Activated CD4-positive, alpha-beta T cell treated with anti-CD3 and anti-CD28 coated beads, Interleukin-2, amount 10 ng/mL, durations not matched to agents 24 days and 14 days (primary cell): ENCODE results near the gene EPB41L5. TPM values are rescaled to one million over a fixed set of nuclear protein-coding genes. Genes with fewer than 3 reads are reported as not detected.
A peak's percentile ranks its signal among the peaks of the same experiment; 100 is the strongest.
"Not testable (repeated sequence)": the region's sequence is repeated elsewhere in the genome, so short reads cannot be mapped to it uniquely, and the experiment has no call there.

Experiments
- DNase-seq: peaks from one replicate; pipeline ENCODE4 v3.0.0; 2022
- H3K27ac Mint-ChIP-seq: one replicate; pipeline ENCODE4 v1.8.0; 2022; ENCODE audit warnings: mild to moderate bottlenecking, mixed read lengths
- H3K27me3 Mint-ChIP-seq: one replicate; pipeline ENCODE4 v1.8.0; 2022; ENCODE audit warnings: mixed read lengths
- H3K36me3 Mint-ChIP-seq: one replicate; pipeline ENCODE4 v1.8.0; 2022; ENCODE audit warnings: low read depth, mild to moderate bottlenecking, mixed read lengths
- H3K4me1 Mint-ChIP-seq: one replicate; pipeline ENCODE4 v1.8.0; 2021; ENCODE audit warnings: mixed read lengths
- H3K4me3 Mint-ChIP-seq: one replicate; pipeline ENCODE4 v1.8.0; 2022; ENCODE audit warnings: mild to moderate bottlenecking, moderate library complexity, mixed read lengths
- H3K9me3 Mint-ChIP-seq: one replicate; pipeline ENCODE4 v1.8.0; 2021; ENCODE audit warnings: mixed read lengths
- intact Hi-C: fragments of 100-400 bp; cut with micrococcal nuclease; formaldehyde crosslinking; loops from one replicate; pipeline ENCODE4 v1.15.1; 2023
- total RNA-seq: library from RNA; stranded (reverse); gene quantifications from 2 replicates; pipeline ENCODE4 v1.2.3, GENCODE V29; 2022

Gene EPB41L5
- total RNA-seq, 1 donor from 2014 or later: 1.5 TPM

DNA sequence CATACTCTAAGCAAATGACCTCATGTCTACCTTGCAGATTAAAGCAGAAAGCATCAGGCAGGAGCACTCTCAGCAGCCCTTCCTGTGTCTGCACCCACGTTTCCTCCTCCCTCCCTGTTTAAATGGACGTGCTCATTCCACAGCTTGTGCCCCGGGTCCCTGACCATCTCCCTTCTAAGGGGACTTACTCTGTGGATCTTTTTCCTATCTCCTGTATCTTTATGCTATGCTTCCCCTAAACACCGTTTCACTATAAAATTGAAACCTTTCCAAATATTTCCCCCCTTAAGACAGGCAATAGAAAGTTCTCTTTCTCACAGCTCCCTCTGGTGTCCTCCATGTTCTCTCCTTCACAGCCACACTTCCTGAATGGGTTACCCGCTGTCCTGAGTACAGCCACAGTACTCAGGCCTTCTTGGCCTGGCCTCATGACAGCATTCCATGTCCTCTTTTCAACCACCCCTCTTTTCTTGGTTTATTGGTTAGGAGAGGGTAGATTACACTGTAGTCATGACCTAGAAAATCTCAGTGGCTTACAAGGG, 169.2 kb downstream of the EPB41L5 start:
- DNase-seq: peak; percentile 65
- Mint-ChIP-seq H3K4me3 (peak overlapping the region; percentile 60), H3K4me1 (peaks cover 41% of the 10 kb centered on the region), H3K27me3 (no peaks in the 10 kb centered on the region), H3K27ac (peak overlapping the region; percentile 71), H3K36me3 (peaks cover 9% of the 10 kb centered on the region), H3K9me3 (no peaks in the 10 kb centered on the region)
- intact Hi-C loops: no loop called here

DNA sequence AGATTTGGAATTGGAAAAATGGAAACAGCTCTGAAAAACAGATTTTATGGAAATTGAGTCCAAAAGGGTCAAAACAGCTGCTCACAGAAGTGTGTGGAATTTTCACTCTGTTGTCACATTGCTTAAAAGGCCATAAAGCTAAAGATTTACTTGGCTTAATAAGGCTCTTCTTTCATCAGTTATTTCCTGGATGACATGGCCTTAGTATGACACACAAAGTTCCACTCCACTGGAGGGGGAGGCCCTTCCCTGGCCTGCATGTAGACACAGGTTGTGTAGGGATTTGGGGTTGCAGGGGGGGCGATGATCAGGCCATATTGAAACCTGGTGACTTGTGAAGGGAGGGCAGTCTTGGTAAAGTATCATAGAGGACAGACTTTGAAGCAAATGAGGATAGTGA, 176.3 kb downstream of the EPB41L5 start:
- DNase-seq: peak; percentile 40
- H3K4me1 Mint-ChIP-seq: peaks cover 3% of the 10 kb centered on the region
- H3K27me3 Mint-ChIP-seq: peaks cover 23% of the 10 kb centered on the region
- H3K27ac Mint-ChIP-seq: no peak overlapping the region
- no peak overlapping the region for H3K4me3 Mint-ChIP-seq
- peaks cover 24% of the 10 kb centered on the region for H3K9me3 Mint-ChIP-seq
- peaks cover 13% of the 10 kb centered on the region for H3K36me3 Mint-ChIP-seq
- intact Hi-C loops: no loop called here

DNA sequence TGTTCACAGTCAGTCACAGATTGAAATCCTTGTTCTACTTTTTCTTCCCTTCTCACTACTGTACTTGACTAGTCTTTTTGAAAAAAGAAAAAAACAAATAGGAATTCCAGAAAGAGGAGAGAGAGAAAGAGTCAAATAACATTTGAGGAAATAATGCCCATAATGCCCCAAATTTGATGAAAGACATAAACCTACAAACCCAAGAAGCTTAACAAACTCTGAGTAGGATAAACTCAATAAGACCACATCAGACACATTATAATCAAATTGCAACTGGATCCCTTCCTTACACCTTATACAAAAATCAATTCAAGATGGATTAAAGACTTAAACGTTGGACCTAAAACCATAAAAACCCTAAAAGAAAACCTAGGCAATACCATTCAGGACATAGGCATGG, 179.4 kb downstream of the EPB41L5 start:
- peaks cover 23% of the 10 kb centered on the region for H3K27me3 Mint-ChIP-seq
- intact Hi-C loops: no loop called here
- H3K4me1 Mint-ChIP-seq: no peaks in the 10 kb centered on the region
- H3K4me3 Mint-ChIP-seq: no peak overlapping the region
- H3K9me3 Mint-ChIP-seq: peaks cover 24% of the 10 kb centered on the region
- DNase-seq: no peak
- no peak overlapping the region for H3K27ac Mint-ChIP-seq
- H3K36me3 Mint-ChIP-seq: peaks cover 17% of the 10 kb centered on the region

DNA sequence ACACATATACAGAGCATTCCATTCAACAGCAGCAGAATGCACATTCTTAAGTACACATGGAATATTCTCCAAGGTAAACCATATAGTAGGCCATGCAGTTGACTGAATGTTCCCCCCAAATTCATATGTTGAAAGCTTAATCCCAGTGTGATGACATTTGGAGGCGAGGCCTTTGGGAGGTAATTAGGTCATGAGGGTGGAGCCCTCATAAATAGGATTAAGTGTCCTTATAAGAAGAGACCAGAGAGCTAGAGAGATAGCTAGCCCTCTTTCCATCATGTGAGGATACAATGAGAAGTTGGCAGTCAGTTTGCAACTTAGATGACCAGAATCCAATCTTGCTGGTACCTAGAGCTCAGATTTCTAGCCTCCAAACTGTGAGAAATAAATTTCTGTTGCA, 182.7 kb downstream of the EPB41L5 start:
- intact Hi-C loops: no loop called here
- peaks cover 24% of the 10 kb centered on the region for H3K36me3 Mint-ChIP-seq
- H3K4me1 Mint-ChIP-seq: no peaks in the 10 kb centered on the region
- peaks cover 17% of the 10 kb centered on the region for H3K27me3 Mint-ChIP-seq
- DNase-seq: peak; percentile 28
- H3K4me3 Mint-ChIP-seq: no peak overlapping the region
- H3K27ac Mint-ChIP-seq: no peak overlapping the region
- H3K9me3 Mint-ChIP-seq: peaks cover 28% of the 10 kb centered on the region

DNA sequence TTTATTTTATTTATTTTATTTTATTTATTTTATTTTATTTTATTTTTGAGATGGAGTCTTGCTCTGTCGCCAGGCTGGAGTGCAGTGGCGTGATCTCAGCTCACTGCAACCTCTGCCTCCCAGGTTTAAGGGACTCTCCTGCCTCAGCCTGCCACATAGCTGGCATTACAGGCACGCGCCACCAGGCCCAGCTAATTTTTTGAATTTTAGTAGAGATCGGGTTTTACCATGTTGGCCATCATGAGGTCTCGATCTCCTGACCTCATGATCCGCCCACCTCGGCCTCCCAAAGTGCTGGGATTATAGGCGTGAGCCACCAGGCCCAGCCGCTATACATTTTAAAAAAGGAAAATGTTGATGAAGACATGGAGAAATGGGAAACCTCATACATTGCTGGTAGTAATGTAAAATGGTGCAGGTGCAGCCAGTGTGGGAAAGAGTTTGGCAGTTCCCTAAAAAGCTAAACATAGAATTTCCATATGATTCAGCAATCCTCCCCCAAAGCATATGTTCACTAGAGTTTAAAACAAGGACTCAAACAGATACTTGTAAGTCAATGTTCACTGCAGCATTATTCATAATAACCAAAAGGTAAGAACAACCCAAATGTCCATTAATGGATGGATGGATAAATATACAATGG, 187.1 kb downstream of the EPB41L5 start:
- H3K36me3 Mint-ChIP-seq: peaks cover 13% of the 10 kb centered on the region

DNA sequence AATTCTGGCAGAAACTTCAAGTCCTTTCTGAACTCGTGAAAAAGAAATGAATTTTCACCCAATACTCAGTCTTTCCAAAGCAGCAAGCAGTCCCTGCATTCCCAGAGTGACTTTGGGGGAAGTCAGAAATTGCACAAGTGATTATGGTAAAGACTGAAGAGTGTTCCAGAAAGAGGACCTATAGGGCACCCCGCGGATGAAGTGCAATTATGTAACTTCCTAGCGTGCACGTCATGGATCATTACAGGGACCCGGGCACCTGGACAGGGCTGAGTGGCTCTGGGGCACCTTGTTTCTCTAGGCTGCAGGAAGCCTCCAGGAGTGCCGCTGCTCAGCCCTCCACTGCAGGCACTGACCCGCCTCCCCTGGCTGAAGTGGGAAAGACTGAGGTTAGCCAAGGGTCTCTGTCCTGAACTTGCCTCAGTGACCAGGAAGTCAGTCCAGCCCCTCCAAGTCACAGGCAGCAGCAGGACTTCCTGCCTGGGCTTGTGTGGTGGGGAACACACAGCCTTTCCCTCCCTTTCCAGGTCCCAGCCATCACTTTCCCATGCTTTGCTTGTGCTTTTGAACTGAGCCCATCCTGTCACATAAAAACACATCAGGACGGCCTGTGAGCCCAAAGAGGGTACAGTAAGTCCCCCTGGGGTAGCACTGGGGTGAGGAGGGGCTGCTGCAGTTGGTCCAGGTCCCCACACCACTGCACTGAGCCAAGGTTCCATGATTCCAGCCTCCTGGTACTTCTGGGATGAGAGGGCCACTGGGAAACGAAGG, 190.6 kb downstream of the EPB41L5 start:
- Mint-ChIP-seq H3K9me3 (peaks cover 7% of the 10 kb centered on the region), H3K36me3 (peaks cover 7% of the 10 kb centered on the region), H3K4me3 (no peak overlapping the region), H3K27me3 (no peaks in the 10 kb centered on the region), H3K4me1 (no peaks in the 10 kb centered on the region), H3K27ac (no peak overlapping the region)
- DNase-seq: peak; percentile 48
- intact Hi-C loops: no loop called here

More for the DNA sequence above, 187.1 kb downstream of the EPB41L5 start:
- DNase-seq: peak; percentile 18
- H3K27ac Mint-ChIP-seq, intact Hi-C loops, H3K27me3 Mint-ChIP-seq, H3K4me3 Mint-ChIP-seq, H3K4me1 Mint-ChIP-seq: not testable (repeated sequence)
- peaks cover 11% of the 10 kb centered on the region for H3K9me3 Mint-ChIP-seq

DNA sequence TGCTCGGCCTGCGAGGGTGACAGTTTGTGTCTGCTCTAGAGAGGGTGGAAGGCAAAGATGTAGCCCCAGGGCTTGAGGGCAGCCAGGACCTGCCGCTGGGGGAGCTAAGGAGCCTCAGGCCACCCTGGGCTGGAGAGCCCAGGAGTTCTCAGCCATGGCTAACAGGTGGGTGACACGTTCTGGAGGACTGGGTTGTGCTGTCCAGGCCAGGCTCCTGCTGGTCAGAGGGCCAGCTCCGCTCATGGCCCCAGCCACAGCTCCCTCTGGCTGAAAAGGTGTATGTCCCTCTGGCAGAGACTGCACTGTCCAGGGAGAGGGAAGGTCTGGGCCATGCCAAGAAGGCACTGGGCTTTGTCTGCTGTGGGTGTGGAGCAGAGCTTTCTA, 191.1 kb downstream of the EPB41L5 start:
- peaks cover 4% of the 10 kb centered on the region for H3K9me3 Mint-ChIP-seq
- H3K27ac Mint-ChIP-seq: no peak overlapping the region
- peaks cover under 1% of the 10 kb centered on the region for H3K4me1 Mint-ChIP-seq
- DNase-seq: peak; percentile 40
- intact Hi-C loops: no loop called here
- no peaks in the 10 kb centered on the region for H3K27me3 Mint-ChIP-seq
- H3K36me3 Mint-ChIP-seq: peaks cover 5% of the 10 kb centered on the region
- no peak overlapping the region for H3K4me3 Mint-ChIP-seq

DNA sequence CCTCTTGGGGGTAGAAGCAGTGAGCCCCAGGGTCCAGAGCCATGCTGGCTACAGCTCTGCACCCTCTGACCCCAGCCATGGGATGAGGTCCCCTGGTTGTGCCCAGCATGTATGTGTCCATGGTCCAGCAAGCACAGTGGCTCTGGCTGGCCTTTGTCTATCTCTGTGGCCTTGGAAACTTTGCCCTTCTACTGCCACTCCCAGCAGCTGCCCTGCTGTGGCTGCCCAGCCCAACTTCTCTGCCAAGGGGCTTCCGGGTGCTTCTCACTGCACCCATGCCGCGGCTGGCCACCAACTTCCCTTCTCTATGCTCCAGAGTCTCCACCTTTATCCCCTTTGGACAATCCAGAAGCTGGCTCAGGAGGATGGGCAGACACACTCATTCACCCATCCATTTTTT, 191.5 kb downstream of the EPB41L5 start:
- intact Hi-C loops: no loop called here
- no peak for DNase-seq
- Mint-ChIP-seq H3K36me3 (peaks cover 5% of the 10 kb centered on the region), H3K9me3 (peaks cover 2% of the 10 kb centered on the region), H3K27ac (no peak overlapping the region), H3K4me3 (no peak overlapping the region), H3K27me3 (no peaks in the 10 kb centered on the region), H3K4me1 (peaks cover 5% of the 10 kb centered on the region)

DNA sequence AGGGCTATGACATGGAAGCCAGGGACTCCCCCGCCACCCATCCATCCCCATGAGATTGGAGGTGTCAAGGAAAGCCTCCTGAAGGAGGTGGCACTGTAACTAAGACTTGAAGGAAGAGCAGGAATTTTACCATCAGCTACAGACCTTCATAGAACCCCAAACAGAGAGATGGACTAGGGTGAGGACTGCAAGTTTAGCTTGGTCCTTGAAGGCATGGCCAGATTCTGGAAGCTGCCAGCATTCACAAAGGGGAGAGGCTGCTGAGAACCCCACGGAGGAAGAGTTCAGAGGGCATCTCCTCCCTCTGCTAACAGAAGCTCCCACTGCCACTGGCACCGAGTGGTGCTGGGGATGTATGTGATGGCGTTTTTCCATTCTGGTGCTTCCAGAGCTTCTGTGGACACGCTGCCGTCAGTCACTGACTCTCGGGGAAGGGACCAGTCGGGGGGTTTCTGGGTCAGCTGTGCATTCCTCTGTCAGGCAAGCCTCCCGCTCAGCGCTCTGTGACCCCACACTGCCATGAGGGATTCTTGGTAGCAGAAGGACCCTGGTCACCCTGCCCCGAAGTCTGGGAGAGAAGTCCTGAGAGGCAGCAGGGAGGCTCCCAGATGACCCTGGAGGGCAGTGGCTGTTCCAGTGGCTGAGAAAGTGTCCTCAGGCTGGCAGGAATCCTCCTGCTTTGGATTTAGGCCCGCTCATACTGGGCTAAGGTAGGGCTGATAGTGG, 192.2 kb downstream of the EPB41L5 start:
- DNase-seq: peak; percentile 50
- H3K27ac Mint-ChIP-seq: no peak overlapping the region
- H3K36me3 Mint-ChIP-seq: peaks cover 5% of the 10 kb centered on the region
- H3K4me3 Mint-ChIP-seq: no peak overlapping the region
- no peaks in the 10 kb centered on the region for H3K27me3 Mint-ChIP-seq
- peaks cover 11% of the 10 kb centered on the region for H3K4me1 Mint-ChIP-seq
- no peaks in the 10 kb centered on the region for H3K9me3 Mint-ChIP-seq
- intact Hi-C loops: no loop called here

DNA sequence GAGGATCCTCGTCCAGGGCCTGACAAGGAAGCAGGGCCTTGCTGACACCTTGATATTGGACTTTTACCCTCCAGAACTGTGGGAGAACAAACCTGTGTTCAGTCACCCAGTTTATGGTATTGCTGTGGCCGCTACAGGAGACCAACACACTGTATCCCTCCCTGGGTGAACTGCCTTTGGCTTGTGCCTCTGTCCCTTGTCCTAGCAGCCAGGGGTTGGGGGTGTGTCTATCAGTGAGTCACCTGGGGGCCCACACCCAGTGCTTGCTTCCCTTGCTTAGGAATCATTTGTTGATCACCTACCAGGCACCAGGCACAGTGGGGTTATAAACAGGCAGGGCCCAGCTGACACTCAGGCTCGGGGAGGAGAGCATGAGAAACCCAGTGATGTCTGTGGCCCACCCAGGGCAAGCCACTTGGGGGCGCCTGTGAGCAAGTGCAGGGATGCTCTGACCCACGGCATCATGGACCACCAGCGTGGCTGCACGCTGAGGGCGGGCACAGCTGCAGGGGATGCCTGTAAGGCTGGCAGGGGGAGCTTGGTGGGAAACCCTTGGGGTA, 193.2 kb downstream of the EPB41L5 start:
- Mint-ChIP-seq H3K4me1 (peaks cover 15% of the 10 kb centered on the region), H3K36me3 (peaks cover 1% of the 10 kb centered on the region), H3K27me3 (no peaks in the 10 kb centered on the region), H3K9me3 (no peaks in the 10 kb centered on the region), H3K4me3 (no peak overlapping the region), H3K27ac (no peak overlapping the region)
- intact Hi-C loops: loop anchor here (1.0 kb wide), 1 partner anchor 107 kb away; no protein-coding TSS in a partner anchor
- DNase-seq: peak; percentile 82

DNA sequence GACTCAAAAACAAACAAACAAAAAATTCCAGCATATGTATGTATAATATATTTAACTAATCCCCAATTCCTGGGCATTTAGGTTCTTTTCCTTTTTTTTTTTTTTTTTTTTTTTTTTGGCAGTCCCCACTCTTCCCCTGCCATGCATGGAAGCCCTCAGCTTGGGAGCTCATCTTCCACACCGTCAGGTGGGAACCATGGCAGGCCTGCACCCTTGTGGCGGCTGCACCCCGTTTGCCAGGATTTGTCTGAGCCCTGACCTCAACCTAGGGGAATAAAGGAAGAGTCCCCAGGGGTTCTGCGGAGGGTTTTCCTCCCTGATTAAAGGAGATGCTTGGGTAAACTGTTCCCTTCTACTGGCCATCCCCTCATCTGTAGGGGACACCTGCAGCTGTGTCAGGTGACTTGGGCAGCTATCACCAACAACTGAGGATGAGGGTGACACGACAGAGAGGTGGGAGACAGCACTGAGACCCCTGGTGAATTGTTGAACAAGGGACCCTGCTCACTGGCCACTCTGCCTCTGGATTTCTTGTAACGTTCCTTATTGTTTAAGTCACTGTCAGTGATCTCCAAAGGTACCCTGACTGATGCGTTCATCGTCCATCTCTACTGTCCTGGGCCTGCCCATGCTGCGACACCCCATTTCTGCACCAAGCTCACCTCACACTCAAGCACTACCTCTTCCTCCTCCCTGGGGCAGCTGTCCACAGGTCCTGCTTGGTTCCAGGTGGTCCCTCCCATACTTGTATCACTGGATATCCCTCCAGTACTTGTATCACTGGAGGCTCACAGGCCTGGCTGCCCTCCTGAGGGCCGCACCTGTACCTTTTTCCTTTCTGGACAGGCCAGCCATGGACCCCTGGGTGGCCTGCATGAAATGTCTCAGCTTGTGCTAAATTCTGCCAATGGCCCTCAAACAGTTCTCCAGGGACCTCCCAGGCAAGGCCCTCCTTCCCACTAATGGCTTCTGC, 195.8 kb downstream of the EPB41L5 start:
- Mint-ChIP-seq H3K4me3 (no peak overlapping the region), H3K36me3 (peaks cover 3% of the 10 kb centered on the region), H3K4me1 (peaks cover 16% of the 10 kb centered on the region), H3K27ac (peak overlapping the region; percentile 38), H3K27me3 (no peaks in the 10 kb centered on the region), H3K9me3 (no peaks in the 10 kb centered on the region)
- intact Hi-C loops: no loop called here
- peak; percentile 54 for DNase-seq

DNA sequence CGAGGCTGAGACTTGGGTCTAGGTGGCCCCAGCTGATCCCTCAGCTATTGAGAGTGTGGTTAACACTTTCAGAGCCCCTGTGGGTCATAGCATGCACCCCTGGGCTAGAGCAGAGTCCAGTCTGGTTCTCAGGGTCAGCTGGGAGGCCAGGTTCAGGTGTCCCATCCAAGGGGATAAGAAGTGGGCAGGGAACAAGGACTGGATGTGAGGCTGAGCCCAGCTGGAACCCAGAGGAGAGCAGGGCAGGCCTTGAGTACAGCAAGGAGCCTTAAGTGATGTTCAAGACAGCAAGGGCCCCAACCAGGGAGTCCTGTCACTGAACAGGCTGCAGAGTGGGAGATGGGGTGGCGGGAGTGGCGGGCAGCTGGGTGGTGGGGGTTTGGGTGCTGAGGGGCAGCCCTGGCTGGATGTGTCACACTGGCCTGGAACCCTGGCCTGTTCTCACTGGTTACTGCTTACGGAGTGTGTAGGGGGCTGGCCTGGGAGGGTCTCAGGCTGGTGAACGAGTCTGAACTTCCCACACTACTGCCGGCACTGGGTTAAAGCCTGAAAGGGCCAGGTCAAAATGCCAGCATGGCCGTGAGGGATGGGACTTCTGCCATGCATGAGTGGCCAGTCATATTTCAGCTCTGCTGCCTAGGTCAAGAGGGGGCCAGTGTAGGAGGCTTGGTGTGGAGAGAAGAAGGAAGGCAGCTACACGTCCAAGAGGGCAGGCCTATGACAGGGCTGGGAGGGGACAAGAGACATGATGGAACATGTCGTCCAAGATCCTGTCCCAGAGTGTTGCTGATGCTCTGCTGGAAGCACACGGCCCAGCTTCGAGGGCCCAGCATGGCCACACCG, 196.8 kb downstream of the EPB41L5 start:
- no peak for DNase-seq
- H3K27ac Mint-ChIP-seq: peak overlapping the region; percentile 38
- H3K9me3 Mint-ChIP-seq: no peaks in the 10 kb centered on the region
- peaks cover 16% of the 10 kb centered on the region for H3K4me1 Mint-ChIP-seq
- H3K36me3 Mint-ChIP-seq: peaks cover 3% of the 10 kb centered on the region
- intact Hi-C loops: no loop called here
- no peaks in the 10 kb centered on the region for H3K27me3 Mint-ChIP-seq
- peak overlapping the region; percentile 39 for H3K4me3 Mint-ChIP-seq
